K562 (cell line): ENCODE results near the gene CARD14. TPM values are rescaled to one million over a fixed set of nuclear protein-coding genes. Genes with fewer than 3 reads are reported as not detected.

Source experiments
- ATAC-seq: fragments of 200-7000 bp; cut with Tn5 transposase; 3 replicates; pipeline ENCODE4 v1.9.1; 2020; ENCODE audit warnings: moderate library complexity
- BruUV-seq: library from RNA; stranded (reverse); fragments of 400-500 nt; replicated peaks from 2 replicates; lab custom pipeline; 2021; lab: Mats Ljungman, UMichigan
- CTCF ChIA-PET: fragments of 300-600 bp; formaldehyde crosslinking; extraction: SDS; loops from one replicate; lab custom pipeline; 2021; ENCODE audit warnings: low intra/inter-chr PET ratio; lab: Yijun Ruan, JAX
- POLR2A ChIA-PET: fragments of 300-600, 350-650 bp; sonication (Branson Sonifier 250); formaldehyde crosslinking; extraction: SDS; loops from one replicate; lab custom pipeline; 2021; ENCODE audit warnings: antibody characterized with exemption, inconsistent platforms; lab: Yijun Ruan, JAX
- DNase-seq, 4 experiments: peaks; one replicate each; pipeline versions ENCODE4 v3.0.0 to v3.0.0-alpha.2; 2011 to 2018; ENCODE audit warnings: low spot score in 3 of 4, mixed read lengths in 3 of 4; ENCODE audit errors: extremely low read depth in 1 of 4
- FAIRE-seq: peaks from 2 replicates; lab custom pipeline; 2011; peaks lifted over from hg19 to GRCh38; lab: Jason Lieb, UNC
- H2AFZ ChIP-seq: 2 replicates; pipeline ENCODE4 v1.6.0; 2011; ENCODE audit warnings: low read depth, low read length, control low read depth, inconsistent platforms
- H3K27ac ChIP-seq: fragments of 200-600 bp; 3 replicates; pipeline ENCODE4 v1.8.0; 2011; ENCODE audit warnings: low read depth, mild to moderate bottlenecking, control low read depth, inconsistent platforms, low read length, moderate library complexity, mixed read lengths; ENCODE audit errors: extremely low read depth
- H3K27me3 ChIP-seq, 2 experiments: fragments of 300-600 bp in 1 of 2; 2 replicates in 1 of 2; 3 replicates in 1 of 2; pipeline versions ENCODE4 v1.6.0 to v1.8.0; 2011; ENCODE audit warnings: inconsistent platforms in 2 of 2, low read length in 2 of 2, mild to moderate bottlenecking in 1 of 2, mixed read lengths in 1 of 2, moderate library complexity in 1 of 2; ENCODE audit not compliant: control insufficient read depth in 2 of 2, insufficient read depth in 2 of 2
- H3K36me3 ChIP-seq: fragments of 300-600 bp; 3 replicates; pipeline ENCODE4 v1.8.0; 2011; ENCODE audit warnings: mild to moderate bottlenecking, low read length, inconsistent platforms; ENCODE audit not compliant: control insufficient read depth, insufficient read depth
- H3K4me1 ChIP-seq, 2 experiments: fragments of 200-600 bp in 1 of 2; replicated peaks in 1 of 2; 2 replicates in 1 of 2; 3 replicates in 1 of 2; pipeline versions ENCODE4 v1.5.1 to v1.8.0; 2011; ENCODE audit warnings: inconsistent platforms in 2 of 2, low read length in 2 of 2, mild to moderate bottlenecking in 1 of 2, mixed read lengths in 1 of 2, moderate library complexity in 1 of 2; ENCODE audit not compliant: control insufficient read depth in 2 of 2, insufficient read depth in 2 of 2
- H3K4me2 ChIP-seq: 2 replicates; pipeline ENCODE4 v1.6.1; 2011; ENCODE audit warnings: low read length, control low read depth, inconsistent platforms, mixed read lengths; ENCODE audit not compliant: insufficient read depth
- H3K4me3 ChIP-seq: fragments of 200-600 bp; sonication (generic), shearing (Covaris generic); 2 replicates; pipeline ENCODE4 v1.5.1; 2016; ENCODE audit warnings: control low read depth, inconsistent platforms
- H3K79me2 ChIP-seq: fragments of 200-600 bp; 3 replicates; pipeline ENCODE4 v1.8.0; 2011; ENCODE audit warnings: low read length, inconsistent platforms; ENCODE audit not compliant: control insufficient read depth, insufficient read depth
- H3K9ac ChIP-seq, 2 experiments: 2 replicates each; pipeline versions ENCODE4 v1.6.0 to v1.6.1; 2011; ENCODE audit warnings: low read depth in 2 of 2, low read length in 2 of 2, control low read depth in 1 of 2, inconsistent platforms in 1 of 2, mild to moderate bottlenecking in 1 of 2, mixed read lengths in 1 of 2; ENCODE audit not compliant: insufficient read depth in 1 of 2
- H3K9me1 ChIP-seq: one replicate; pipeline ENCODE4 v1.6.0; 2011; ENCODE audit warnings: inconsistent platforms, mild to moderate bottlenecking, low read length, moderate library complexity; ENCODE audit not compliant: control insufficient read depth, insufficient read depth
- H3K9me3 ChIP-seq: replicated peaks from 2 replicates; pipeline ENCODE4 v1.5.1; 2011; ENCODE audit warnings: low read depth, low read length, inconsistent platforms; ENCODE audit not compliant: control insufficient read depth, insufficient read depth
- H4K20me1 ChIP-seq: replicated peaks from 2 replicates; pipeline ENCODE4 v1.6.1; 2011; ENCODE audit warnings: low read length, inconsistent platforms, mixed read lengths; ENCODE audit not compliant: control insufficient read depth, insufficient read depth
- ATF6 ChIP-seq: sonication (generic); formaldehyde crosslinking; IDR thresholded peaks from 2 replicates; pipeline ENCODE4 v1.4.0; 2020; ENCODE audit warnings: mild to moderate bottlenecking, missing genetic modification reagents
- CBX2 ChIP-seq: fragments of 200-600 bp; sonication (generic); IDR thresholded peaks from one replicate; pipeline ENCODE4 v1.6.1; 2012; ENCODE audit warnings: mild to moderate bottlenecking, low read length, inconsistent platforms; ENCODE audit not compliant: insufficient read depth, poor library complexity, severe bottlenecking
- ETV6 ChIP-seq, 3 experiments: fragments of 150-350 bp in 1 of 3; sonication (generic) in 1 of 3; formaldehyde crosslinking in 1 of 3; IDR thresholded peaks; 2 replicates each; pipeline versions ENCODE4 v1.6.1 to v1.8.0; 2014 to 2022; ENCODE audit warnings: borderline replicate concordance in 2 of 3, low read depth in 2 of 3, antibody characterized with exemption in 1 of 3, low read length in 1 of 3, mild to moderate bottlenecking in 1 of 3, missing genetic modification reagents in 1 of 3
- IFI16 ChIP-seq: fragments of 250-450 bp; sonication (Bioruptor Pico); IDR thresholded peaks from 2 replicates; pipeline ENCODE4 v2.1.2; 2022; ENCODE audit warnings: mild to moderate bottlenecking, inconsistent platforms
- SMARCE1 ChIP-seq: fragments of 450-650 bp; IDR thresholded peaks from 2 replicates; pipeline ENCODE4 v1.7.1; 2016; ENCODE audit warnings: mild to moderate bottlenecking
- ZNF592 ChIP-seq: fragments of 450-650 bp; IDR thresholded peaks from 2 replicates; pipeline ENCODE4 v1.6.1; 2017; ENCODE audit warnings: antibody characterized with exemption, mild to moderate bottlenecking
- WGBS: fragments of 100-300 bp; shearing (Covaris generic); methylation state at CpG from one replicate; pipeline ENCODE4 v1.1.6; 2016; ENCODE audit warnings: low coverage, mixed read lengths; ENCODE audit not compliant: insufficient coverage; ENCODE audit errors: missing lambda C conversion rate; 5-methylcytosine and 5-hydroxymethylcytosine counted together
- in situ Hi-C: fragments of 300-500 bp; cut with MboI; formaldehyde crosslinking; loops from 4 replicates; pipeline ENCODE4 v1.15.0; 2018; ENCODE audit warnings: inconsistent platforms, mixed read lengths
- intact Hi-C: fragments of 100-400 bp; cut with micrococcal nuclease; formaldehyde crosslinking; loops from 2 replicates; pipeline ENCODE4 v1.14.2; 2022
- polyA plus RNA-seq, 8 experiments: library from polyadenylated mRNA; depleted of rRNA in 4 of 8; stranded (reverse) in 5 of 8; unstranded in 3 of 8; fragments of >200 nt; fragmentation: Nextera tagmentation in 2 of 8; fragmentation: Illumina TruSeq in 1 of 8; extraction: Ambion mirVana in 2 of 8; extraction: Trizol in 1 of 8; gene quantifications; 2 replicates each; pipeline versions ENCODE4 v1.2.1 to v1.2.3, GENCODE V29; 2011 to 2014; ENCODE audit warnings: inconsistent platforms in 1 of 8, missing spikeins in 1 of 8
- total RNA-seq, 7 experiments: library from RNA; depleted of rRNA in 6 of 7; stranded (reverse); fragments of >200 nt in 6 of 7; fragmentation: Illumina TruSeq in 2 of 7; extraction: Trizol in 2 of 7; gene quantifications; 2 replicates each; pipeline versions ENCODE4 v1.2.1 to v1.2.3, GENCODE V29; 2011 to 2021; ENCODE audit warnings: low replicate concordance in 1 of 7
- TF ChIP-seq, protein P1 (sequence below): fragments of 250-450 bp; sonication (Bioruptor Pico); IDR thresholded peaks from 2 replicates; pipeline ENCODE4 v1.8.0; 2022; ENCODE audit warnings: moderate library complexity, mild to moderate bottlenecking, inconsistent platforms

CARD14 gene
- total and polyA plus RNA-seq, 9 of the 15 experiments (the other 6 are each of a cell fraction or from before 2014, with no cell fraction given), result not detected

GRCh38 chr17:80196652-80197051 lies 26.8 kb downstream of the CARD14 start:
- Histone ChIP-seq H3K4me2 (no peak overlapping the region), H3K9me3 (no peaks in the 10 kb centered on the region), H3K9ac (peak overlapping the region in 1 of 2 experiments; percentile 19; a peak in 1 of 4 replicates), H3K36me3 (no peaks in the 10 kb centered on the region), H2AFZ (no peak overlapping the region), H3K27ac (no peak overlapping the region), H3K9me1 (no peaks in the 10 kb centered on the region), H4K20me1 (no peaks in the 10 kb centered on the region), H3K4me3 (no peak overlapping the region), H3K27me3 (peaks cover 26 to 44% of the 10 kb centered on the region in 2 experiments; a peak in 4 of 5 replicates), H3K79me2 (no peaks in the 10 kb centered on the region), H3K4me1 (peaks cover 0 to 15% of the 10 kb centered on the region in 2 experiments; a peak in 2 of 5 replicates)
- no peak for FAIRE-seq
- CTCF ChIA-PET, result interaction anchor here (0.7 to 1.0 kb wide), 2 partner anchors 96 to 191 kb away, joined by 3 read pairs; no protein-coding TSS in a partner anchor
- no peak for DNase-seq
- POLR2A ChIA-PET, result no interaction called here
- in situ Hi-C loops, result loop anchor here (10.0 kb wide), 1 partner anchor 788 kb away; no protein-coding TSS in a partner anchor
- no peak for TF ChIP-seq CBX2
- no peak for TF ChIP-seq IFI16 (CRISPR knock-in tag)
- no peak for TF ChIP-seq SMARCE1
- TF ChIP-seq ZNF592, result no peak
- no peak for TF ChIP-seq ATF6 (CRISPR knock-in tag)
- TF ChIP-seq ETV6 (IDR thresholded peaks at IDR 0.05; ENCODE audit: borderline replicate concordance in 1 of 2, low read depth in 2 of 2, low read length in 1 of 2), result no peak
- no peak for TF ChIP-seq ETV6 (CRISPR knock-in tag; IDR thresholded peaks at IDR 0.05; ENCODE audit: borderline replicate concordance)
- TF ChIP-seq, protein P1, sequence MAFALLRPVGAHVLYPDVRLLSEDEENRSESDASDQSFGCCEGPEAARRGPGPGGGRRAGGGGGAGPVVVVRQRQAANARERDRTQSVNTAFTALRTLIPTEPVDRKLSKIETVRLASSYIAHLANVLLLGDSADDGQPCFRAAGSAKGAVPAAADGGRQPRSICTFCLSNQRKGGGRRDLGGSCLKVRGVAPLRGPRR (CRISPR knock-in tag), result no peak
- intact Hi-C loops, result loop anchor here (2.0 to 5.0 kb wide), 2 partner anchors 168 to 216 kb away; no protein-coding TSS in a partner anchor
- BruUV-seq, result no TSS peak
- WGBS, result 78% methylated on average over 7 of the region's 7 CpGs
- no peak for ATAC-seq
